Measurements from ENCODE around the gene KCNK4. TPM values are rescaled to one million over a fixed set of nuclear protein-coding genes. Genes with fewer than 3 reads are reported as not detected.

The KCNK4 gene
- polyA plus RNA-seq, 1 donor (not counting 4 experiments of a cell fraction or from before 2014, with no cell fraction given), result not detected

DNA sequence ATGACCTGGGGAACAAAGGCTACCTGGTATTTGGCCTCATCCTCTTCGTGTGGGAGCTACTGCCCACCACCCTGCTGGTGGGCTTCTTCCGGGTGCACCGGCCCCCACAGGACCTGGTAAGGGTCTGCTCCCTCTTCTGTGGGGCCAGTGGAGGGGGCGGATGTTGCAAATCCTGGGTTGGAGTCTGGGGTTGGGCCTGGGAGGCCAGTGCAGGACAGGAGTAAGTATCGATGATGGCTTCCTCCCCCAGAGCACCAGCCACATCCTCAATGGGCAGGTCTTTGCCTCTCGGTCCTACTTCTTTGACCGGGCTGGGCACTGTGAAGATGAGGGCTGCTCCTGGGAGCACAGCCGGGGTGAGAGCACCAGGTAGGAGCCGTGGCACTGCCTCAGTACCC lies 2.8 kb upstream of the KCNK4 start:
- no peaks in the 10 kb centered on the region for H3K9me3 ChIP-seq (ENCODE audit: control insufficient read depth, low read depth, low read length)
- peaks cover 29% of the 10 kb centered on the region for H3K27me3 ChIP-seq (ENCODE audit: control insufficient read depth, extremely low read depth, insufficient read depth, low read length)
- H3K9me1 ChIP-seq (ENCODE audit: control insufficient read depth, extremely low read depth, insufficient read depth, low read length), result no peaks in the 10 kb centered on the region
- FAIRE-seq (no peak), DNase-seq (ENCODE audit: low read depth, low spot score) (no peak)
- TF ChIP-seq, protein P1, sequence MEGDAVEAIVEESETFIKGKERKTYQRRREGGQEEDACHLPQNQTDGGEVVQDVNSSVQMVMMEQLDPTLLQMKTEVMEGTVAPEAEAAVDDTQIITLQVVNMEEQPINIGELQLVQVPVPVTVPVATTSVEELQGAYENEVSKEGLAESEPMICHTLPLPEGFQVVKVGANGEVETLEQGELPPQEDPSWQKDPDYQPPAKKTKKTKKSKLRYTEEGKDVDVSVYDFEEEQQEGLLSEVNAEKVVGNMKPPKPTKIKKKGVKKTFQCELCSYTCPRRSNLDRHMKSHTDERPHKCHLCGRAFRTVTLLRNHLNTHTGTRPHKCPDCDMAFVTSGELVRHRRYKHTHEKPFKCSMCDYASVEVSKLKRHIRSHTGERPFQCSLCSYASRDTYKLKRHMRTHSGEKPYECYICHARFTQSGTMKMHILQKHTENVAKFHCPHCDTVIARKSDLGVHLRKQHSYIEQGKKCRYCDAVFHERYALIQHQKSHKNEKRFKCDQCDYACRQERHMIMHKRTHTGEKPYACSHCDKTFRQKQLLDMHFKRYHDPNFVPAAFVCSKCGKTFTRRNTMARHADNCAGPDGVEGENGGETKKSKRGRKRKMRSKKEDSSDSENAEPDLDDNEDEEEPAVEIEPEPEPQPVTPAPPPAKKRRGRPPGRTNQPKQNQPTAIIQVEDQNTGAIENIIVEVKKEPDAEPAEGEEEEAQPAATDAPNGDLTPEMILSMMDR (optimal IDR thresholded peaks at IDR 0.05 in 1 of 3, IDR thresholded peaks at IDR 0.05 in 1 of 3, conservative IDR thresholded peaks at IDR 0.05 in 1 of 3; ENCODE audit: extremely low read depth in 1 of 3, insufficient read depth in 2 of 3, low read length in 3 of 3), result no peak
- TF ChIP-seq EZH2 (IDR thresholded peaks at IDR 0.05; ENCODE audit: low read length), result no peak
- no peak overlapping the region for H3K4me2 ChIP-seq (ENCODE audit: control insufficient read depth, extremely low read depth, insufficient read depth, low read depth, low read length)
- no peak overlapping the region for H2AFZ ChIP-seq (ENCODE audit: control insufficient read depth, low read length)
- no peak overlapping the region for H3K27ac ChIP-seq (ENCODE audit: control insufficient read depth, insufficient read depth, low read length)
- H3K4me1 ChIP-seq (ENCODE audit: control insufficient read depth, extremely low read depth, insufficient read depth, low read length), result peaks cover 13% of the 10 kb centered on the region
- dilution Hi-C loops (cut with MboI; ENCODE audit: extremely low pct_ligation_motif_present, low sequenced_read_pairs), result no loop called here
- H4K20me1 ChIP-seq (ENCODE audit: control insufficient read depth, extremely low read depth, insufficient read depth, low read length), result no peaks in the 10 kb centered on the region
- no peak overlapping the region for H3K9ac ChIP-seq (ENCODE audit: control insufficient read depth, extremely low read depth, insufficient read depth, low read length)
- H3K36me3 ChIP-seq (ENCODE audit: control insufficient read depth in 2 of 2, extremely low read depth in 1 of 2, insufficient read depth in 2 of 2, low read length in 2 of 2), result peaks cover 1 to 4% of the 10 kb centered on the region in 2 experiments
- peaks cover 7% of the 10 kb centered on the region for H3K79me2 ChIP-seq (ENCODE audit: control insufficient read depth, insufficient read depth, low read length)
- no peak overlapping the region for H3K4me3 ChIP-seq (ENCODE audit: control insufficient read depth in 2 of 3, extremely low read depth in 1 of 3, insufficient read depth in 2 of 3, low read depth in 1 of 3, low read length in 3 of 3)

DNA sequence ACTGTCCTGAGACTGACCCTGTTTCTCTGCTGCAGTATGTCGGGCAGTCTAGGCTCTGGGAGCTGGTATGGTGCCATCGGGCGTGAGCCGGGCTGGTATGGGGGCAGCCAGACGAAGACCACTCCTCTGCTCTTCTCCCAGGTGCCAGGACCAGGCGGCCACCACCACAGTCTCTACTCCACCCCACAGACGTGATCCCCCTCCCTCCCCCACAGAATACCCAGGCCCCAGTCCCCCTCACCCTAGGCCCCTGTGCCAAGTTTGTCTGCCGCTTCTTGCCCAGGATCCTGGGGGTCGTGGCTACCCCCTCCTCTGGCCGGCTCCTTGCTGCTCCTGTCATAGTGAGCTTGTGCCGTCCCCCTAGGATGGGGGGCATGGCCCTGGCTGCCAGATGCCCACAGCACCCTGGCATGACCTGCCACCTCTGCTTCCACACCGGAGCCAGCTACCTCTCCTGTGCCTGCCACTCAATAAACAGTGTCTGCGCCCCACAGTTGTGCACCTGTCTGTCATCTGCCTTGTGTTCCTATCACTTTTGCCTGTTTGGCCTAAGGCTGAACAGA lies 2.0 kb upstream of the KCNK4 start:
- TF ChIP-seq EZH2 (IDR thresholded peaks at IDR 0.05; ENCODE audit: low read length), result no peak
- TF ChIP-seq, protein P1 (optimal IDR thresholded peaks at IDR 0.05 in 1 of 3, IDR thresholded peaks at IDR 0.05 in 1 of 3, conservative IDR thresholded peaks at IDR 0.05 in 1 of 3; ENCODE audit: extremely low read depth in 1 of 3, insufficient read depth in 2 of 3, low read length in 3 of 3), result no peak
- no peak overlapping the region for H3K27ac ChIP-seq (ENCODE audit: control insufficient read depth, insufficient read depth, low read length)
- no peak for DNase-seq (ENCODE audit: low read depth, low spot score)
- H4K20me1 ChIP-seq (ENCODE audit: control insufficient read depth, extremely low read depth, insufficient read depth, low read length), result no peaks in the 10 kb centered on the region
- H3K79me2 ChIP-seq (ENCODE audit: control insufficient read depth, insufficient read depth, low read length), result peaks cover 3% of the 10 kb centered on the region
- peaks cover 10% of the 10 kb centered on the region for H3K4me1 ChIP-seq (ENCODE audit: control insufficient read depth, extremely low read depth, insufficient read depth, low read length)
- peaks cover 0 to 4% of the 10 kb centered on the region in 2 experiments for H3K36me3 ChIP-seq (ENCODE audit: control insufficient read depth in 2 of 2, extremely low read depth in 1 of 2, insufficient read depth in 2 of 2, low read length in 2 of 2)
- H3K9me3 ChIP-seq (ENCODE audit: control insufficient read depth, low read depth, low read length), result no peaks in the 10 kb centered on the region
- dilution Hi-C loops (cut with MboI; ENCODE audit: extremely low pct_ligation_motif_present, low sequenced_read_pairs), result no loop called here
- no peak overlapping the region for H3K9ac ChIP-seq (ENCODE audit: control insufficient read depth, extremely low read depth, insufficient read depth, low read length)
- no peak overlapping the region for H2AFZ ChIP-seq (ENCODE audit: control insufficient read depth, low read length)
- H3K9me1 ChIP-seq (ENCODE audit: control insufficient read depth, extremely low read depth, insufficient read depth, low read length), result no peaks in the 10 kb centered on the region
- H3K4me3 ChIP-seq (ENCODE audit: control insufficient read depth in 2 of 3, extremely low read depth in 1 of 3, insufficient read depth in 2 of 3, low read depth in 1 of 3, low read length in 3 of 3), result no peak overlapping the region
- H3K4me2 ChIP-seq (ENCODE audit: control insufficient read depth, extremely low read depth, insufficient read depth, low read depth, low read length), result no peak overlapping the region
- FAIRE-seq, result no peak
- peaks cover 34% of the 10 kb centered on the region for H3K27me3 ChIP-seq (ENCODE audit: control insufficient read depth, extremely low read depth, insufficient read depth, low read length)
